Cardiac fibroblast (primary cell): Measurements from ENCODE around the gene PLCB4.

Experiments
- DNase-seq, 2 donors: peaks; one replicate each; pipeline versions ENCODE4 v3.0.0 to v3.0.0-alpha.2; 2010; ENCODE audit warnings: low read depth in 2 of 2
- H3K4me3 ChIP-seq, 2 donors: replicated peaks in 1 of 2; 1 replicate in 1 of 2; 2 replicates in 1 of 2; pipeline ENCODE4 v1.5.1; 2011; ENCODE audit warnings: low read depth in 2 of 2, low read length in 2 of 2, mild to moderate bottlenecking in 2 of 2, moderate library complexity in 1 of 2
- TF ChIP-seq, protein P1 (sequence below): IDR thresholded peaks from one replicate; pipeline ENCODE4 v1.5.1; 2011; ENCODE audit warnings: low read depth, mild to moderate bottlenecking, low read length, inconsistent platforms

Gene PLCB4

DNA sequence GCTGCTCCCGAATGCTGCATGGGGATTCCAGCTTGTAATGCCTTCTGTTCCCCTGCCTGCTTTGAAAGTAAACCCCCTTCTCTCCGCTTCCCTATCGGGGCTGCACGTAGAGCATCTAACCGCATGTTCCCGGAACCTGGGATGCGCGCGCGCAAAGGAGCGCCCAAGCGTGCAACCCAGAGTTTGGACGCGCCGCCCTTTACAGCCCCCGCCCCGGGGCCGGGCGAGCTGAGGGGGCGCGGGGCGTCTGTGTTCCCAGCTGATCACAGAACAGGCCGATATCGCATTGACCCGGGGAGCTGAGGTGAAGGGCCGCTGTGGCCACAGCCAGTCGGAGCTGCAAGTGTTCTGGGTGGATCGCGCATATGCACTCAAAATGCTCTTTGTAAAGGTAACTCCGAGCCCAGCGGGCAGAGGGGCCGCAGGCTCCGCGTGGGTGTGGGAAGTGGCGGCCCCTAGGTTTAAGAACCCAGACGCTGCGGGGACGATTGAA, 446.9 kb downstream of the PLCB4 start:
- DNase-seq = no peak
- H3K4me3 ChIP-seq = no peak overlapping the region
- TF ChIP-seq, protein P1, sequence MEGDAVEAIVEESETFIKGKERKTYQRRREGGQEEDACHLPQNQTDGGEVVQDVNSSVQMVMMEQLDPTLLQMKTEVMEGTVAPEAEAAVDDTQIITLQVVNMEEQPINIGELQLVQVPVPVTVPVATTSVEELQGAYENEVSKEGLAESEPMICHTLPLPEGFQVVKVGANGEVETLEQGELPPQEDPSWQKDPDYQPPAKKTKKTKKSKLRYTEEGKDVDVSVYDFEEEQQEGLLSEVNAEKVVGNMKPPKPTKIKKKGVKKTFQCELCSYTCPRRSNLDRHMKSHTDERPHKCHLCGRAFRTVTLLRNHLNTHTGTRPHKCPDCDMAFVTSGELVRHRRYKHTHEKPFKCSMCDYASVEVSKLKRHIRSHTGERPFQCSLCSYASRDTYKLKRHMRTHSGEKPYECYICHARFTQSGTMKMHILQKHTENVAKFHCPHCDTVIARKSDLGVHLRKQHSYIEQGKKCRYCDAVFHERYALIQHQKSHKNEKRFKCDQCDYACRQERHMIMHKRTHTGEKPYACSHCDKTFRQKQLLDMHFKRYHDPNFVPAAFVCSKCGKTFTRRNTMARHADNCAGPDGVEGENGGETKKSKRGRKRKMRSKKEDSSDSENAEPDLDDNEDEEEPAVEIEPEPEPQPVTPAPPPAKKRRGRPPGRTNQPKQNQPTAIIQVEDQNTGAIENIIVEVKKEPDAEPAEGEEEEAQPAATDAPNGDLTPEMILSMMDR = no peak

DNA sequence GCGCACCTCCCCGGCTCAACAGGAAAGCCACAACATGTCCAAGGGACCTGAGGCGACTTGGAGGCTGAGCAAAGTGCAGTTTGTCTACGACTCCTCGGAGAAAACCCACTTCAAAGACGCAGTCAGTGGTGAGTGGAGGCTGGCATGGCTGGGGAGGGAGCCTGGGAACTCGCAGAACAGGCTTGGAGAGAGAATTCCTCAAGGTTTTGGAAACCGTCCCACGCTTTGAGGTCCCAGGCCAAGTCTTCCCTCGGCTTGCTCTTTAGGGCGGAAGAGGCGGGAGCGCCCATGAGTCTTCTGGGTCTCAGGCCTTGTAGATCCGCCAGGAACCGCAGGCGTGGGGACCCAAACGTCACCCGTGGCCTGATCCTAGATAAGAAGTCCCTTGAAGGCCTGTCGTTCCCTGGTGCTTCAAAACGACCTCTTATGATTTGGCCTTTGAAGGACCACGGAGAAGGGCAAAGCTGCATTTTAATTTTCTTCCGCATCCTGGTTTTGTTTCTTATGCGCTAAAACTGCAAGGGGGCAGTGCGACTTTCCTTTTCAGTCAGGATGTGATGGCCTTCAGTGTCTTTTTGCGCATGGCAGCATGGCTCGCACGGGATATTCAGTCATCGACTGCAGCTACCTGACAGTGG, 447.5 kb downstream of the PLCB4 start:
- DNase-seq = peak in 1 of 2 donors; percentile 12
- TF ChIP-seq, protein P1 = no peak
- H3K4me3 ChIP-seq = no peak overlapping the region

DNA sequence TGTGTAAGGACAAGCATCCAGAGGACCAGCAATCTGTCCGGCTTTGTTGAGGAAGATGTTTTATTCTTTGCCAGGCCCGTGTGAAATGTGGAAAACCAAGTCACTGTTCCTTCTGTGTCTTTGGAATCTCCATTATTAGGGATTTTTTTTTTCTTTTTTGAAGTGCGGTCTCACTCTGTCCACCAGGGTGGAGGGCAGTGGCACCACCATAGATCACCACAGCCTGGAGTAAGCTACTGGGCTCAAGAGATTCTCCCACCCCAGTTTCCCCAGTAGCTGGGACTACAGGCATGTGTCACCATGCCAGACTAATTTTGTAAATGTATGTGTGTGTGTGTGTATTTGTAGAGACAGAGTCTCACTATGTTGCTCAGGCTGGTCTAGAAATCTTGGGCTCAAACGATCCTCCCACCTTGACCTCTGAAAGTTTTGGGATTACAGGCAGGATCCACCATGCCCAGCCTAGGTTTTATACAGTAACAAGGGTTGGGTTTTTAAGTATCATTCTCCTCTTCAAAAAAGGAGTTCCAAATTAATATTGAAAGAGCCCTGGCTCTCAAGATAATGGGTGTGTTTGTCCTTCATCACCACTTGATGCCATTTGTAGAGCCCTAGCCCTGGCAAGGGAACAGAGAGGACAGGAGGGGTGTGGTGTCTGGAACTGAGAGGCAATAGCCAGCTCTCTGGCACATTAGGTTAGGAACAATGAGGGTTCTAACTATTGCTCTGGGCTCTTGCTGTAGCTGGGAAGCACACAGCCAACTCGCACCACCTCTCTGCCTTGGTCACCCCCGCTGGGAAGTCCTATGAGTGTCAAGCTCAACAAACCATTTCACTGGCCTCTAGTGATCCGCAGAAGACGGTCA, 448.6 kb downstream of the PLCB4 start:
- TF ChIP-seq, protein P1 = no peak
- H3K4me3 ChIP-seq = no peak overlapping the region
- DNase-seq = no peak

DNA sequence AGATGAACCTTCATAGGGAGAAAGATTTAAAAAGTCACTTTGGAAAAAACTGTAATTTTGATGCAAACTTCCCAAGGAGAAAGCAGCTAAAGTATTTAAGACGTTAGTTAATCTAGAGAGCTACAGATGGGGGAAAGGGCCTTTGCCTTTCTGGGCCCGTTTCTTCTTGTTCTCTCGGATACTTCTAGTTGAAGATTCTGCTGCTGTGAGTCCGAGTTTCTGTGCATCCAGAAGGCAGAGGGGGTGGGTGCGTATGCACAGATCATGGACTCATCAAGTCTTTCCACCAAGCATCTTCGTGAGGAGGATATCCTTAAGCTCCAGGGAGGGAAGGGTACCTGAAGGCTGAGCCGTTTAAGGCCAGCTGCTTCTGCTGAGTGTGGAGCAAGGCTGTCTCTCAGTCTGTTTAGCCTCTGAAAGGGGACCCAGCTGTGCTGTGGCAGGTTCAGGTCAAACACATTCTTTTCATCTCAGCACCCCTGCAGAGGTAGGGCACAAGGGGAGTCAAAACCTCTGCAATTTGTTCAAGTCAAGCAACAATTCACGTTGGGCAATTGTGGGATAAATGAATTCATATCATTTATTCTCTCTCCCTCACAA, 449.8 kb downstream of the PLCB4 start:
- no peak for DNase-seq
- TF ChIP-seq, protein P1 = no peak
- no peak overlapping the region for H3K4me3 ChIP-seq

DNA sequence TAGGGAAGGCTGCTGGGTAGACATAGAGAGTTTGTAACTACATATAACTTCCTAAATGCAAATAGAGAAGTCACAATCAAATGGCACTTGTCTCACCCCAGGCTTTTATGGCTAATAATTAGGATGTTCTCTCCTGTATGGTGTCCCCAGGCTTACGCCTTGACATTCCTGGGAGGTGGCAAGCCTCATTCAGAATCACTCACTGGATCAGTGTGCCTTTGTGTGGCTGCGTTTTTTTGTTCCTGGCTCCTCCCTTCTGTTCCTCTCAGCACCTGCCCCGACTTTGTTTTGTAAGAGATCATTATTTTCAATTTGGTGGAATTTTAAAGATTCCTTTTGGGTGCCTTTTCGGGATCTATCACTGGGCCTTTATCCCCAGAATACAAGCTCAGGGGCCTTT, 451.2 kb downstream of the PLCB4 start:
- TF ChIP-seq, protein P1 = no peak
- no peak overlapping the region for H3K4me3 ChIP-seq
- no peak for DNase-seq

DNA sequence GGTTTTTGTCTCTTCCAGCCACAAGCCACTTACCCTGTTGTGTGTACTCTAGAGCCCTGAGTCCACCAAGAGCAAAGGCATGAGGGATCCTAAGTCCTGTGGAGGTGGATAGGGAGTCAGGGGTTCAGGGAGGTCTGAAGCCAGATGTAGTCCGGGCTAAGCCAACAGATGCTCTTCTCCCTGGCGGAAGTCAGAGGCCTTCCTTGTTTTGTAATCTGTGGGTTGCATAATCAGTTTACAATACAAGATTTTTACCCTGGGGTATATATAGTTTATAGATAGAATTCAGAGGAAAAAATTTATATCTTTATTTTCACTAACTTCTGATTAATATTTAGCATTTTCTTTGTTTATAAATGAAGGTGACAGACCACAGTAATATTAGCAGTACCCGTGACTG, 454.7 kb downstream of the PLCB4 start:
- no peak for DNase-seq
- TF ChIP-seq, protein P1 = no peak
- H3K4me3 ChIP-seq = no peak overlapping the region
